GM10248 (cell line): ENCODE data around the gene ZFAND3.

Experiments used
- CTCF ChIA-PET: fragments of 300-600 bp; sonication (Branson Sonifier 250); formaldehyde crosslinking; extraction: SDS; loops from one replicate; lab custom pipeline; 2021; ENCODE audit warnings: antibody characterized with exemption; lab: Yijun Ruan, JAX
- POLR2A ChIA-PET: fragments of 350-650 bp; sonication (Branson Sonifier 250); formaldehyde crosslinking; extraction: SDS; loops from one replicate; lab custom pipeline; 2020; ENCODE audit warnings: antibody characterized with exemption; lab: Yijun Ruan, JAX
- DNase-seq: peaks from one replicate; pipeline ENCODE4 v3.0.0; 2012; ENCODE audit errors: extremely low spot score
- CTCF ChIP-seq: IDR thresholded peaks from 2 replicates; pipeline ENCODE4 v1.5.1; 2012; ENCODE audit warnings: mild to moderate bottlenecking, low read depth; ENCODE audit errors: extremely low read depth, missing control alignments, control extremely low read depth

ZFAND3 gene

GRCh38 chr6:37974381-37974780, 154.9 kb downstream of the ZFAND3 start:
- no peak for DNase-seq
- ChIA-PET CTCF (interaction anchor here (1.3 kb wide), 1 partner anchor 14 kb away, joined by 3 read pairs; no protein-coding TSS in a partner anchor), POLR2A (no interaction called here)
- no peak for TF ChIP-seq CTCF

GRCh38 chr6:37974943-37975342, 155.4 kb downstream of the ZFAND3 start:
- no peak for TF ChIP-seq CTCF
- no peak for DNase-seq
- ChIA-PET POLR2A (no interaction called here), CTCF (no interaction called here)

GRCh38 chr6:37977715-37978114, 158.2 kb downstream of the ZFAND3 start:
- ChIA-PET POLR2A (no interaction called here), CTCF (no interaction called here)
- TF ChIP-seq CTCF: no peak
- DNase-seq: no peak

GRCh38 chr6:37979392-37980221, 160.1 kb downstream of the ZFAND3 start:
- no peak for DNase-seq
- ChIA-PET CTCF (interaction anchor here (0.8 to 1.3 kb wide), 3 partner anchors 18 to 519 kb away, joined by 3 to 4 read pairs (median 3); no protein-coding TSS in a partner anchor), POLR2A (no interaction called here)
- TF ChIP-seq CTCF: no peak

- CTCF ChIA-PET: interaction anchor here (0.8 to 1.3 kb wide), 3 partner anchors 19 to 518 kb away, joined by 3 to 4 read pairs (median 3); no protein-coding TSS in a partner anchor
- no peak for TF ChIP-seq CTCF
- DNase-seq: no peak
- POLR2A ChIA-PET: no interaction called here
Observed at GRCh38 chr6:37980222-37980595, 160.7 kb downstream of the ZFAND3 start.

- TF ChIP-seq CTCF: no peak
- CTCF ChIA-PET: interaction anchor here (1.7 kb wide), 1 partner anchor 46 kb away, joined by 4 read pairs; no protein-coding TSS in a partner anchor
- DNase-seq: no peak
- POLR2A ChIA-PET: no interaction called here
Observed at GRCh38 chr6:37981626-37982025, 162.1 kb downstream of the ZFAND3 start.
